MM.1S (cell line): ENCODE measurements around the gene RHOU.

ENCODE experiments used
- CTCF ChIP-seq: fragments of 300-600 bp; sonication (generic); IDR thresholded peaks from 2 replicates; pipeline ENCODE4 v1.5.1; 2016; ENCODE audit warnings: antibody characterized with exemption, low read length, mixed read lengths
- EZH2phosphoT487 ChIP-seq: fragments of 300-600 bp; sonication (generic); IDR thresholded peaks from 2 replicates; pipeline ENCODE4 v1.6.1; 2018; ENCODE audit warnings: antibody characterized with exemption, low read length

GRCh38 chr1:228752258-228752657 is 17.0 kb downstream of the RHOU start:
- TF ChIP-seq CTCF (no peak), EZH2phosphoT487 (no peak)
